HG03575 (cell line): ENCODE measurements around the gene SPOCK1.
A peak's percentile ranks its signal among the peaks of the same experiment; 100 is the strongest.

ENCODE experiments used
- ATAC-seq: cut with Tn5 transposase; IDR thresholded peaks from one replicate; pipeline ENCODE4 v1.9.1; 2021; ENCODE audit not compliant: unreplicated experiment, insufficient number of reproducible peaks, low FRiP score; ENCODE audit errors: extremely low read depth

Gene SPOCK1

GRCh38 chr5:137090721-137091120 is 408.4 kb downstream of the SPOCK1 start:
- no peak for ATAC-seq

GRCh38 chr5:137090151-137090550 is 409.0 kb downstream of the SPOCK1 start:
- no peak for ATAC-seq

- no peak for ATAC-seq
Observed at GRCh38 chr5:137088175-137088574, 411.0 kb downstream of the SPOCK1 start.

DNA sequence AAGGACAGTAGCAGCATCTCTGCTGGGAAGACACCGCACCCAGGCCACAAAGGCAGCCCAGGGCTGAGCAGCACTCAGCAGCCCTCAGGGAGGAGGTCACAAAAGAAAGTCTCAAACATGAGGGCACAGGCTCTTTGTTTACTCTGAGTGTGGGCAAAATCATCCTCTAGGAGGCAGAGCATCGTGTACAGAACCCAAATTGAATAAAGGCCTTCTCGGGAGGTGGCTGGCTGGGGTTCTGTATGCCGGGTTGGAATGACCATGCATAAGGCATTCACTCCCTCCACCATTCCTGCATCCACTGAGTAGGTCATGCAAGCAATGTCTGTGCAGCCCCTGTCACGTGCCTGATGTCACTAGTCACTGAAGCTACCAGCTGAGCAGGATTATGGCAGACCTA is 412.8 kb downstream of the SPOCK1 start:
- no peak for ATAC-seq

GRCh38 chr5:137085206-137085605 is 413.9 kb downstream of the SPOCK1 start:
- no peak for ATAC-seq

GRCh38 chr5:137084016-137084415 is 415.1 kb downstream of the SPOCK1 start:
- ATAC-seq: no peak

DNA sequence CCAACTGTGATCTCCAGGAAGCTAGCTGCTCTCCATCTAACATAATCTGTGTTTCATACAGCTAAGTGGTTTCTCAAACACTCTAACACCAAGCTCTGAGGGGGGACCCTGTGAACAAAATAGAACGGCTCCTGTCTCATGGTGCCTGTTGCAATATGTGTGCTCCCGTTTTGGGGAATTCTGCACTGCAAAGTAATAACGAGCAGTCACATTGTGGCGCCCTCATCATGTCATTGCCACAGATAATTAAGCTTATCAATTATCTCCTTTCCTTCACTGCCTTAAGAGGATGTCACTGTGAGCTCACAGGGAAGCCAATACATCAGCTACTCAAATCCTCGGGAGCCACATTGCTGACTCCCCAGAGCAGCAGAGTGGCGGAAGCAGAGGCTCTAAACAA is 416.2 kb downstream of the SPOCK1 start:
- no peak for ATAC-seq

DNA sequence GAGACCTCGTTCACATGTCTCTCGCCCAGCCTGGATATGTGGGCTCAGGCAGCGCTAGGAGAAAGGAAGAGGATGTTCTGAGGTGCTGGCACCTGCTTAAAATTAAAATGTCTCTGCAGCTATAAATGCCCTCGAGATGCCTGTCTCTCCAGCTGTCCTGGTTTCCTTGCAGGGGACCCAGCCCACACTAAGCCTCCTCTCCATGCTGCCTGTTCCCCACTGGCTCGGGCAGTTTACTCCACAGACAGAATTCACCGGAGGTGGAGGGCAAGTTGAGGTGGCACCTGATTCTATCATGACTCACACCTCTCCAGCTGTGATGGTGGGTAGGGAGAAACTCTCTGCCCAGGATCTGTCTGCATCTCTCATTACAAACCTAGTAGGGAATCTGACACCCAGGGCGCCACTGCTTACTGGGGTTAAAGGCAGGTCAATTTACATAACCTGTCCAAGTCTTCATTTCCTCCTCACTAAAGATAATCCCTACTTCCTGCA is 420.9 kb downstream of the SPOCK1 start:
- ATAC-seq: no peak

GRCh38 chr5:137075163-137075970 is 423.8 kb downstream of the SPOCK1 start:
- no peak for ATAC-seq

DNA sequence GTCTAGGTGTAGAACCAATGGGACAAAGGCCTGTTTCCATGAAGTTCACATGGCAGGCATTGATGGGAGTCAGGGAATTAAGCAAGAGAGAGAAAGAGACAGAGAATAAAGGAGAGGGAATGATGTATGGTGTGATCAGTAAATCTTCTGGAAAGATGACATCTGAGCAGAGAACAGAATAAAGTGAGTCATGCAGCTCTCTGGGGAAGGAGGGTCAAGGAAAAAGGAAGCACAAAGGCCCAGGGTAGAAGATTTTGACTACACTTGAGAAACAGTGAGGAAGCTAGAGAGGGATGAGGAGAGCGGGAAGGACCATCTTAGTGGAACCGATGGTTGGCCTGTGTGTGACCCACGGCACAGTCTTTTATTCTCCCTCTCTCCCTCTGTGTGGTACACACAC is 425.9 kb downstream of the SPOCK1 start:
- no peak for ATAC-seq

DNA sequence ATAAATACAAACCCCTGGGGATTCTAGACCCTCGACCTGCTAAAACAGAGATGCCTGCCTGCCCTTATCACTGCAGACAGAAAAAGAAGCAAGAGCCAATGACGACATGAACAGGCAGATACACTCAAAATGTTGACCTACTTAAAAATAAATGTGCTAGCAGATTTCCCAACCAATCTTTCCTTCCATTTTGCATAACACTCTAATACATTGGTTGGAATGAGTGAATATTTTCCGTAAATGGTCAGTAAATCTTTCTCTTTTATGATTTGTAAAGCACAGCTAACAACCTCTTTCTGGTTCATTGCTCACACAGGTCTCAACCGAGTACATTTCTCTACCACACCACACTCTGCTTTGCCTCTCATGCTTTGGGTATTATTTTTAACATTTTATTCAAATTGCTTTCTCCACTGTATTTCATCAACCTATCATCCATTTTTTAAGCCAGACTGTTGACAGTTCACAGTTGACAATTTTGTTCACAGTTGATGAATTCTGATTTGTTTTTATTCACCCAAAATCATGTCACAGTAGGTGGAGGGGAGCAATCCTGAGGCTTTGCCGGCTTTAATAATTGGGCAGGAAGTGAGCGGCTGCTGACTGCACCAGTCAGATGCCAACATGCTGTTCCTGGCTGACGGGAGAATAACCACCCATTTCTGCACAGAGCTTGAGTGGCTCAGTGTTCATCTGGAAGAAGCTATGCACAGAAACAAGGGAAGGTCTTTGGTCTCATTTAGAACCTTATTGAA is 426.6 kb downstream of the SPOCK1 start:
- peak; percentile 38 for ATAC-seq

DNA sequence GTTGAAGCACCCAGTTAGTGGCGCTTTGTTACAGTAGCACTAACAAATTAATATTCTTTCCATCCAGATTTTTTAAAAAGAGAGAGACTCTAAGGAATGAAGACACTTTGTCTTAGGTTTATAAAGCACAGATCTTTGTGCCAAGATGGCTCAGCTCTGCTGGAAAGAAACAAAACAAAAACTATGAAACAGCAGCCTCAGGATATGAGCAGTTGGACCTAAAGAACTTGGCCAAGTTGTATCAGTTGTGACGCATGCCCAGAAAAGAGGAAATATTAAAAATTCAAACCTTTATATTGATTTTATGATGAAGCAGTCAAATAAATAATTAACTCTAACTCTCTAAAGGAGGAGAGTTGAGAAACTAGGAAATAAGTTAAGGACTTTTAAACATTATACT is 427.2 kb downstream of the SPOCK1 start:
- ATAC-seq: no peak

GRCh38 chr5:137071526-137071925 is 427.6 kb downstream of the SPOCK1 start:
- no peak for ATAC-seq

DNA sequence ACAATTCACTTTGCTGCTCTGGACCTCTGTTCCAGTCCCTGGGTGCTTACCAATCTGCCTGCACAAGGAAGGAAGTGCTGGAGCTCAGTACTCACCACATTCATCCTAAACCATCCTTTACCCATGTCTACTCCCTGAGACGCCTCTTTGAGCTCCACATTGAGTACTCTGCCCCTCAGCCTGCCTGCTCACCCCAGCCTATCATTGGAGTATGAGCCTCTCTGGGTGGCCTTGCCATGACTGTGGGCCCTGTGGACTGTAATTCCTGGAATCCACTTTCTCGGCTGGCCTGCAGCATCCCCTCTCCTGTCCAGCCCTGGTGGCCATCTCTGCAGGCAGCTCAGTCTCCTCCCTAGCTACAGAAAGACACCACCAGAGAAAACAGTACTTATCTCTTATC is 428.6 kb downstream of the SPOCK1 start:
- no peak for ATAC-seq

DNA sequence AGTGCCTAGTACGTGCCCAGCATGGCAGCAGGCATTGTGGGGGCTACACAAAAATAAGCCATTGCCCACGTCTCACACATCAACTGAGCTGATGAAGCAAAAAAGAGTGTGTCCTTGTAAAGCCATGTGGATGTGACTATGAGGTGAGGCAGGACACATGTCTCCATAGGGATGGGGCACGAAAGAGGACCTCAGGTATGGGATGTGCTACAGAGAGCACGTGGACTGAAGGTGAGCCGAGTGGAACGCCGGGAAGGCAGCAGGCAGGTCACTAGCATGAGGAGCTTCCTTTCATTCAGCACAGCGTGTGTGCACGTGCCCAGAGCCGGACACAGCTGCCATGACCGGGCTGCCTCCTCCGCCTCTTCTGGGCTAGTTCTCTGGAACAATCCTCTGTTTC is 429.8 kb downstream of the SPOCK1 start:
- ATAC-seq: no peak

DNA sequence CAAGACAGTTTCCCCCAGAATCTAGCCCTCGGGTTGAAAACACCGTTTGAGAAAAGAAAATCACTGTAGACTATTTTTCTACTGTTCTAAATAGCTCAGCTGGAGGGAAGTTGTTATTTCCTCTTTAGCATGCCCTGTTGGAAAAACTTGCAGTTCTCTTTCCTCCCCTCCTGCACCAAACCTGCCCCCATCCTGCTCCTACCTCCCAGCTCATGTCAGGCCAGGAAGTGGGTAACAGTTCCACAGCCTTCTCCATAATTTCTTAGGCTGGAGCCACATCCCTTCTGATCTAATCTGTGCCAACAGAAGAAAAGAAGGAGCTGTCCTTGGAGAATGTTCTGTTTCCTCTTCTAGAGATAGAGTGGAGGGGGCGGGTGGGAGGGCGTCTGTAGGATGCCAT is 437.7 kb downstream of the SPOCK1 start:
- ATAC-seq: no peak

DNA sequence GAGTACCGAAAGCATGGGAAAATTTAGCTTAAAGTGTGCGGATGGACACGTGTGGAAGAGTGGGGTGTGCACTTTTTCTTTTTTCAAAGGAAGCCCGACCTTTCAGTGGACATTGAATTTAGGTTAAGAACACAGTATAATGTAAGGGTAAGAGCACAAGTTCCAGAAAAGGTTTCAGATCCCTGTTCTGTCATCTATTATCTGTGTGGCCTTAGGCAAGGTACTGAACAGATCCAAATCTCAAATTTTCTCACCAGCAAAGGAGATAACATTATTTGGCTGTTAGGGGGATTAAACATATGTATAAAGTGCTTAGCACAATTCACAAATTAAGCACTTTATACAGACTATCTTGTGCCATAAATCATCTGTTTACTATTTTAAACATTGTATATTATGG is 441.0 kb downstream of the SPOCK1 start:
- ATAC-seq: no peak

GRCh38 chr5:137056676-137057075 is 442.4 kb downstream of the SPOCK1 start:
- ATAC-seq: no peak

DNA sequence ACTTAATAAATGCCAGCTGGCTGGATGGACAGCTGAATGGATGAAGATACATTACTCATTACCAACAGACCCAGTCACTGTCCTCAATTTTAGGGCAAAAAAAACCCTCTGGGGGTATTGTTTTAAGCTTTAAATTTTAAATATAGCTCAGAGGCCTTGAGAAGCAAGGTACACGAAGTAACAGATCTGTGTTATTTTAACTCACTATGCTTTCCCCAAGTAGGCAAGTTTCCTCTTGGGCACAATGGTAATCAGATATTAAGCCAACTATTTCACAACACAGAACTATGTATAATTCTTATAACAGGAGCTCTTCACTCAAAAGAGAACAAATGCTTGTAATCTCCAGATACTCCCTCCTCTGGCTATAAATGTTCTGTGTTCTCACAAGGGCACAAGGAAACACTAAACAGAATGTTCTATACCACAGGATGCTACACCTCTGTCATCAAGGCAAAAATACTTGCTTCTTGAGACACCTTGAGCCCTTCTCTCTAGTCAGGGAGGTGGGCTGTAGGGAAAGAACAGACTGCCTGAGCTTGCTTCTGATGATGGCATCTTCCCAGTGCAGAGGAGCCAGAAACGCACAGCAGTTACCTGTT is 443.8 kb downstream of the SPOCK1 start:
- no peak for ATAC-seq

GRCh38 chr5:137054792-137055191 is 444.3 kb downstream of the SPOCK1 start:
- no peak for ATAC-seq
